ENCODE data around the gene CST7.
"Not testable (repeated sequence)": the region's sequence is repeated elsewhere in the genome, so short reads cannot be mapped to it uniquely, and the experiment has no call there.

The CST7 gene, protein sequence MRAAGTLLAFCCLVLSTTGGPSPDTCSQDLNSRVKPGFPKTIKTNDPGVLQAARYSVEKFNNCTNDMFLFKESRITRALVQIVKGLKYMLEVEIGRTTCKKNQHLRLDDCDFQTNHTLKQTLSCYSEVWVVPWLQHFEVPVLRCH

DNA sequence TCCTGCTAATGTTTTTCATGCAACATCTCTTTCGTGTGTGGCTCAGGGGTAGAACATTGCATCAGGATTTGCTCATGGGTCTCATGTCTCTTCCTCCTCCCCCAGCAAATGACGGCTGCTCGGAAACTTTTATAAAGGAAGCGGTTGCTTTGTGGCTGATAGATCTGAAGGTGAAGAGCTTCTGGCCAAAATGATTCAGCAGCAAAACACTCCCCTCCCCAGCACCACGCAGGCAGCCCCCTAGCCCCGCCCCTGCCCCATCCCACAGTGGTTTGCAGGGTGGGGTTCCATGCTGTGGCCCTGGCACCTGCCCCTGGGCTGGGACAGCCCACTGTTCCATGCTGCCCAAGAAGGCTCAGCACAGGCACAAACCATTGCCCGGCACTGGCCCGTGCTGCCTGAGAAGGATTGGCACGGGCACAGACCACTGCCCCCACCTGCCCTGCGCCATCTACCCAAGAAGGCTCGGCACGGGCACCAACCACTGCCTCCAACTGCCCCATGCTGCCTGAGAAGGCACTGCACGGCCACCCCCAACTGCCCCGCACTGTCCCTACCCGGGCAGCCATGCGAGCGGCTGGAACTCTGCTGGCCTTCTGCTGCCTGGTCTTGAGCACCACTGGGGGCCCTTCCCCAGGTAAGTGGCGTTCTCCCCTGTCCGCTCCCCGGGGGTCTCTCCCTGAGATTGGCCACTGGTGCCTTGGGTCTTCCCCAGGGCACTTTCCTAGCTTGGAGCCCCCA, at the start of gene CST7:
Gene CST7 (plus strand): TSS at position 331 of the 741 bp plus-strand sequence. CDS start 237 bp downstream, at position 568.
- DNase-seq (ENCODE audit: low read depth), result peak; percentile 77

DNA sequence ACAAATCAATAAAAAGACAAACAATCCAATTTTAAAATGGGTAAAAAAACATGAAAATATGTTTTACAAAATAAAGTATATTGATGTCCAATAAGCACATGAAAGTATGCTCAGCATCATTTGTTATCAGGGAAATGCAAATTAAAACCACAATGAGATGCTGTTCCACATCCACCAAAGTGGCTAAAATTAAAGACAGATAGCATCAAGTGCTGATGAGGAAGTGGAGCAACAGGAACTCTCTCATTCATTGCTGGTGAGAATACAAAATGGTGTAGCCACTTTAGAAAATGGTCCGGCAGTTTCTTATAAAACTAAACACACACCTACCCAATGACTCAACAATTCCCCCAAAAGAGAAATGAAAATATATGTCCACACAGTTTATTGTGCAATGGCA, 42.3 kb upstream of the CST7 start:
- no peak for DNase-seq (ENCODE audit: low read depth)

DNA sequence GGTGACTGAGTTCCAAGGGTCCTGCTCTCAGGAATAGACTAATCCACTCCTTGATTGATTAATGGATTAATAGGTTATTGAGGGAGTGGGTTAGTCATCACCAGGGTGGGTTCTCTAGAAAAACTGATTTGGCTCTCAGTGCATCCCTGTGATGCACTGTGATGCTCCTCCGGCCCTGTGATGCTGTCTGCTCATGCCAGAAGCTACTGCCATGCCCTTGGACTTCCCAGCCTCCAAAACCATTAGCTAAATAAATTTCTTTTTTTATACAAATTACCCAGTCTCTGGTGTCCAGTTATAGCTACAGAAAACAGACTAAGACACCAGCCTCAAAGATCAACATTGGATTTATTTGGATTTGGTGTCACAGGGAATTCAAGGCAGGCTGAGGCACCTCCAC, 40.4 kb upstream of the CST7 start:
- no peak for DNase-seq (ENCODE audit: low read depth)

DNA sequence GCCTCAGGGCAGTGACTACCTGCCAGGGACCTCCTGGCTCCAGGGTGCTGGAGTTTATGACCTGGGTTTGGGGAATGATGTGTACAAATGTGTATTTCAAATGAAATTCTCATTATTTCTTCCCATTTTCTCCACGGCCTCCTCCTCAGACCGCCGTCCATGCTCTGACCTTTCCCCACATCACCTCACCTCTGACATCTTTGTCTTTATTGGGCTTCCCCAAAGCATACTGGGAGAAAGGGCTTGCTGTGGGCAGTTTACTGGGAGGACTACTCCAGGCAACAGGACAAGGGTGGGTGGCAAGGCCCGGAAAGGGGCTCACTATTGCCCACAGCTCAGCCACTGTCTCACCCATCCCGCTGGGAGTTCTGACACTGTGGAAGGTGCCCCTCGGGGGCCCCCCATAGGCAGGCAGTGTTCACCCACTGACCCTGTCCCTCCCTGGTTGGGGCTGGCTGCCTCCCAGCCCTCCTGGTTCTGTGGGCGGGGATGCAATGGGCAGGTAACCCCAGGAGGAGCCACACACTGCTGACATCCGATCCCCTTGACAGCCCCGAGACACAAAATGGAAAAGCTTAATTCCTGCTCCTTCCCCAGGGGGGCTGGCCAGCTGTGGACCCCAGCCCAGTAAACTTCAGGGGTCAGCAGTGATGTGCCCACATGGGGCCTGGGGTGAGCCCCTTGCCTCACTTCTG, 39.8 kb upstream of the CST7 start:
- no peak for DNase-seq (ENCODE audit: low read depth)

DNA sequence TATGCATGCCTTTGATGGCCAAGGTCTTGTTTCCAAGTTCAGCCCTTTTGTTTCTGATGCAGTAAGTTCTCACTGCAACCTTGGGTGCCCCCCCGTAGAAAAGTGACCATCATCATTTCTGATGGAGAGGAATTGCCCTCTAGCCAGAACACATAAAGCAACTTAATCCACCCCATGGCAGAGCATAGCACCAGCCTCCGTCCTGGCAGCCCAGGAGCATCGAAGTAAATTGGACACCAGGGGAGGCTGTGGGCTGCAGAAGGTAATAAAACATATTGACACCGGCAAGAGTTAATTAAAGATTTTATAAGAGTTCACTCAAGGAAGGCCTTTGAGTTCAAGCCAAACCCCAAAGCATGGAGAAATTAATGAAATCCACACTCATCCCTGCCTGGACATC, 39.2 kb upstream of the CST7 start:
- no peak for DNase-seq (ENCODE audit: low read depth)

DNA sequence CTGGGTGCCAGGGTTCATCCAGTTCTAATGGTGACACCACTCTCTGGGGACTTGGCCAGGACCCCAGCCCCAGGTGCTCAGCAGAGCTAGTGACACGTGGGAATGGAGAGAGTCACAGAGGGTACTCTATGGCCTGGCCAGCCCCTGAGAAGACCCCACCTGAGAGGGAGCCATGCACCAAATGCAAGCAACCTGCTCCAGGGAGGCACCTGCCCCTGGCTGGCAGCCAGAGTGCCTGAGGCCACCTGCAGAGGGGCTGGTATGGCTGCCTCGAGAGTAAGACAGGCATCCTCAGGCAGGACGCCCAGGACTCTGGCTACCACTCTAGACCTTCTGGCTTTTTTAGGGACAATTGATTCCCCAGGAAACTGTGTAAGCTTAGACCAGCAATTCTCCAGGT, 38.6 kb upstream of the CST7 start:
- no peak for DNase-seq (ENCODE audit: low read depth)

DNA sequence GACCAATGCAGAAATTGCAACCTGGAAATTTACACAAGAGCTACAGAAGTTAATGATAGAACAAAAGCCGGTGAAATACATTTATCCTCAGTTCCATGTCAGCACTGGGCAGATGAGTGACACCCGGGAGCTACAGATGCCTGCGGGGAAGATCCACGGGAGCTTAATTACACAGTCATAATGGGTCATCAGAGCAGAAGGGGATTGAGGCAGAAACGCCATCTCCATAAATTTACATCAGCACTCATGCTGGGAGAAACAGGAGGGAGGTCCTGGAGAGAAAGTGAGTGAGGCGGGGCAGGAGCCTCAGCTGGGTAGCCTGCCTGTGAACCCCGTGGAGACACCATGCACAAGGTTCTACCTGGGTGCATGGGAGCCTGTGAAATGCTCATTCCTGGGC, 37.6 kb upstream of the CST7 start:
- DNase-seq (ENCODE audit: low read depth), result no peak

DNA sequence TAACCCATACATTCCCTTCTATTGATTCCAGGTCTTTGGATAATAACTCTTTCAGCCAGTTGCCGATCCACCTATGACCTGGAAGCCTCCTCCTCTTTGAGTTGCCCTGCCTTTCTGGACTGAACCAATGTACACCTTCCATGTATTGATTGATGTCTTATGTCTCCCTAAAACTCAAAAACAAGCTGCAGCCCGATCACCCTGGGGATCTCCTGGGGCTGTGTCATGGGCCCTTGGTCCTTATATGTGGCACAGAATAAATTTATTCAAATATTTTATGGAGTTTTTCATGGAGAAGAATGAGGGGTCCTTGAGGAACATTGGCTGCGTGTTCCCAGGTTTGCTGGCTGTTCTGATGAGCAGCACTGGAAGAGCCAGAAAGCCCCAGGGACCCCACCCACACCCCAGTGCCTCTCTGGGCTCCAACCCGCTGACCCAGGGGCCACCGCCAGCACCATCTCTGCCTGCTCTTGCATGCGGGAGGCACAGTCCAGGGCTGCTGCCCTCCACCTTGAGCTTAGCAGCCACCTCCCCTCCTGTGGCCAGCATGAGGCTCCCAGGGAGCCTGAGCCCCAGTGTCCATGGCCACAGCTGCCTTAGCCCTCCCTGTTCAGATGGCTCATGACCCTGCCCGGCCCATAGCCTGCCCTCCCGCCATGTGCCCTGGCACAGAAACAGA, 36.5 kb upstream of the CST7 start:
- DNase-seq (ENCODE audit: low read depth), result no peak

DNA sequence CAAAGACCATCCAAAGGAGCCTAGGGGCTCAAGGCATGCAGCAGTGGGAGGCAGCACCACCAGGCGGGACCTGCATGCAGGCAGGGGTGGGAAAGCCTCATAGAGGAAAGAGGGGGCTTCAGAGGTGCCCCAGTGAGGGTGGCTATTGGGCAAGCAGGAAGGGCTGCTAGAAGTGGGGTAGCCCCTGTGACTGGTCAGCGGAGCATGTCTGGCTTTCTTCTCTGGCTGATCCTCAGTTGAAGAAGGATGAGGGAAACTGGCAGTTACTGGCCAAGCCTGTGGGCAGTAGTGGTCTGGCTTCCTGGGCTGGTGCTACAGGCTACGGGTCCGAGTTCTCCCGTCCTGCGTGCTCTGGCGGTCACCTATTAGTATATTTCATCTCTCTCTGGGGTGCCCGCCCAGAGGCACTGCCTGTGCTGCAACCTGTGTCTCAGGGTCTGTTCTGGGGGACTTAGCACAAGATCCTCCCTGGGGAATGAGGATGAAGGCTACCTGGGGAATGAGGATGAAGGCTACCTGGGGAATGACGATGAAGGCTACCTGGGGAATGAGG, 35.9 kb upstream of the CST7 start:
- DNase-seq (ENCODE audit: low read depth), result no peak

DNA sequence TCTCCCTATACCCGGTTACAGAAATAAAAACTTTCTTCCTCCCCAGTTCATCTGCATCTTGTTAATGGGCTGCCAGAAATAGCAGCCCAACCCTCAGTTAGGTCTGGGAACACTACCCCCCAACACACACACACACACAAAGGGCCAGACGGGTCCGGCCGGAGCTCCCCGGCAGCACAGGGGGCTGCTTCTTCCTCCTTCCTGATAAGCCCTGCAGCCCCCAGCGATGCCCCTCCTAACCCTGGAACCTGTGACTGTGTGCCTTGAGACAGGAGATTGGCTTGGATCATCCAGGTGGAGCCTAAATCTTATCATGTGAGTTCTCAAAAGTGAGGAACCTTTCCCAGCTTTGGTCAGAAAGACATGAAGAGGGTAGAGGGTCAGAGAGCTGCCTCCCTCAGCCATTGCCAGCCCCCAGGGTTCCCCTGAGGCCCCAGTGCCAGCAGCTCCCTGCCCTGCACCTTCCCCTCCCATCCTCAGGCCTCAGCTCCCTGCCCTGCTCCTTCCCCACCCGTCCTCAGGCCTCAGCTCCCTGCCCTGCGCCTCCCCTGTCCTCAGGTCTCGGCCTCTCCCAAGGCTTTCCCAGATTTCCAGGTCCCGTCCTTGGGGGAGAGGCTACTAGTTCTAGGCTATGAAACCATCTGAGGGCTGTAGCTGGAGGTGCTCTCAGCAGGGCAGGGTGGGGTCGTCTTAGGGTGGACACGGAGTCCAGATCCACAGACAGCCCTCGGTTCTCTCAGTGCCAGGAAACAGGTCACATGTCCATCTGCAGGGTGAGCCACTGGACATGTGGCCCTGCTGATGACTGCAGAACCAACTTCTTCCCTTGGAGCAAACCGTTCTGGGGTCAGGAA, 34.5 kb upstream of the CST7 start:
- no peak for DNase-seq (ENCODE audit: low read depth)

DNA sequence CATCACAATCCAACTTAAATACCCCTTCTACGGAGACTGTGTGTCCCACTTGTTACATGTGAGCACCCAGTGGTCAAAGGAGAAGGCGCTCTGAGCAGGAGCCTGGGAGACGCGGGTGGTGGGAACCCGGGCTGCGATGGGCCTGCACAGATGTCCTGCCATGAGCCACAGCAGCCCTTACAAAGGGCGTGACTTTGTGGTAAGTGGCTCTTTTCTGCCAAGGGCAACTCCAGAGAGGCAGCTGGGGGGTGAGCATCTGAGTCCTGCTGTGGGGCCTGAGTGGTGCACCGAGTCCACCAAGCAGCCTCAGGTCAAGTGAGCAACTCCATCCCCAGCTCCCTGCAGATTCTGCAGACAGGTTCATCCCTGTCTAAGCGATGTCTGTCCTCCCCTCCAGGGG, 33.6 kb upstream of the CST7 start:
- DNase-seq (ENCODE audit: low read depth), result no peak

DNA sequence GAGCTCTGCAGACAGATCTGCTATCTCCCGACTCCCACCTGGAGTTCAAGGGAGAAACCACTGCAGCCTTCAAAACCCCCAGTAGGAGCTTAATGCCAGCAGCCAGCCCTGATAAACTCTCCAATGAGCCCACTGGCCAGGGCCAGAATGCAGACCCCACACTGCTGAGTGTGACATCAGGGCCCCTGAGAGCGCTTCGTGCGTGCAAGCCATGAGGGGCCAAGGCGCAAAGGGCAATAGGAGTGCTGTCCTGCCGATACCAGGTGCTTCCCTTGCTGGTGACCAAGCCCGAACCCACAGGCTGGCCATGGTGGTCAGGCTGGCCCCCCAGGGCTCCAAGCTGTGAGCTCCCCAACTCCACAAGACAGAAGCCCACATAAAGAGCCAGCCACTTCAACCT, 33.2 kb upstream of the CST7 start:
- DNase-seq (ENCODE audit: low read depth), result no peak

DNA sequence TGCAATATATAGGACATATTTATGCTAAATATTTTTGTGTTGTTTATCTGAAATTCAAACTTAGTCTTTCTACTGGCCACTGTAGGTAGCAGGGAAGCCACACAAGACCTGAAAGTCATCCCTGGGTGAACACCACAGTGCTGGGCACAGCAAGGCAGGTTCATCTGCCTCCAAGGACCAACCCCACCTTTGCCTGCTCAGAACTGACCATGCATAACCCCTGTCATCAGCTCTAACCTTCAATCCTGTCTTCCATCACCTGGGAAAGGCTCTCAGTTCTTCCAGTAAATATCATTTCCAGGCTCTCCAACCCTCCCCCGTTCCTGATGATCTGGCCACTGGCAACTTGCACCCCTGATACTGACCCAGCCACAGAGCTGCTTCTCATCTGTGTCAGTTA, 32.7 kb upstream of the CST7 start:
- DNase-seq (ENCODE audit: low read depth), result no peak

DNA sequence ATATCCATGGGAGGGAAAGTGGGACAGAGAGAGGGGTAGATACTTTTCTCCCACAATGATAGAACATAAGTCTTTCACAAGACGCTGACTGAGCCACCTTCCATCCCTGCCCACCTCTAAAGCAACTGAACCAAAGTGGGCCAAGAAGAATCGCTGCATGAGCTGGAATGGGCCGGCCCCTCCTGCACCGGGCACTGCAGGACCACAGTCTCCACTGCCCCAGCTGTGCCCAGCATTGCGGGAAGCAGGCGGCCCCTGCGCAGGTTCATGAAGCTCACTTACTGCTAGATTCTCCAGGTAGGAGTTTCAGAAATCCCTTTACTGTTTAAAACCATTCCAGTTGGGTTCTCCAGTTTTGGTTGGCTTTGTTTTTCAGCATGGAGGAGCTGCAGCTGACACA, 32.0 kb upstream of the CST7 start:
- no peak for DNase-seq (ENCODE audit: low read depth)

DNA sequence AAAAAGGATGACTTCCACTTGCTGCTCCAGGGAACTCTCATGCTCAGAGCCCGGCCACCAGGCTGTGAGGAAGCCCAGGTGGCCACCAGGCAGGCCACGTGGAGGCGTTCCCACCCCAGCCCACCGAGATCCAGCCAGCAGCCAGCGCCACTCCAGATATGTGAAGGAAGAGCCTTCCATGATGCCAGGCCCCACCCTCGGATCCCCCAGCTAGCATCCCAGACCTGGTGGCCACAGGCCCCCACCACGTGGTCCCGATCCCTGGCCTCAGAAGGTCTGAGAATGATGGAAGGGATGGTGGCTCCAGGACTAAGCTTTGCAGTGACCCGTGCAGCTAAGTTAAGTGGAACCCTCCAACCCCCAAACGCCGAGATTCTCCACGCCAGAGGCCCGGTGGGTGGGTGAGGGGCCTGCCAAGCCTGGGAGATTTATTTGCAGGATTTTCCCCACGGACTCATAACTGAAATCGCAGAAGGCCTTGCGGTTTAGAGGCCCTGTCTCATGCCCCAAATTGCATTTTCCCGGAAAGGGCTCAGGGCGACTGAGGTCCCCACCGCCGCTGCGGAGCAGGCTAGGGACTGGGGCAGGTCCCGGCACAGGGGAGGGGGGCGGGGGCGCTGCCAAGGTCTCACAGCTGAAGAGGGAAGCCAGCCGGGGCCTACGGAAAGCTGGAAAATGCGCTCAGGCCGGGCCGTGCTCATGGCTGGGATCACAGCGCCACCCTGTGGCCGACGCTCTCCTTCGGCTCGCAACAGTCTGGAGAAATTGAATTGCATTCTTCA, 31.1 kb upstream of the CST7 start:
- peak; percentile 14 for DNase-seq (ENCODE audit: low read depth)

DNA sequence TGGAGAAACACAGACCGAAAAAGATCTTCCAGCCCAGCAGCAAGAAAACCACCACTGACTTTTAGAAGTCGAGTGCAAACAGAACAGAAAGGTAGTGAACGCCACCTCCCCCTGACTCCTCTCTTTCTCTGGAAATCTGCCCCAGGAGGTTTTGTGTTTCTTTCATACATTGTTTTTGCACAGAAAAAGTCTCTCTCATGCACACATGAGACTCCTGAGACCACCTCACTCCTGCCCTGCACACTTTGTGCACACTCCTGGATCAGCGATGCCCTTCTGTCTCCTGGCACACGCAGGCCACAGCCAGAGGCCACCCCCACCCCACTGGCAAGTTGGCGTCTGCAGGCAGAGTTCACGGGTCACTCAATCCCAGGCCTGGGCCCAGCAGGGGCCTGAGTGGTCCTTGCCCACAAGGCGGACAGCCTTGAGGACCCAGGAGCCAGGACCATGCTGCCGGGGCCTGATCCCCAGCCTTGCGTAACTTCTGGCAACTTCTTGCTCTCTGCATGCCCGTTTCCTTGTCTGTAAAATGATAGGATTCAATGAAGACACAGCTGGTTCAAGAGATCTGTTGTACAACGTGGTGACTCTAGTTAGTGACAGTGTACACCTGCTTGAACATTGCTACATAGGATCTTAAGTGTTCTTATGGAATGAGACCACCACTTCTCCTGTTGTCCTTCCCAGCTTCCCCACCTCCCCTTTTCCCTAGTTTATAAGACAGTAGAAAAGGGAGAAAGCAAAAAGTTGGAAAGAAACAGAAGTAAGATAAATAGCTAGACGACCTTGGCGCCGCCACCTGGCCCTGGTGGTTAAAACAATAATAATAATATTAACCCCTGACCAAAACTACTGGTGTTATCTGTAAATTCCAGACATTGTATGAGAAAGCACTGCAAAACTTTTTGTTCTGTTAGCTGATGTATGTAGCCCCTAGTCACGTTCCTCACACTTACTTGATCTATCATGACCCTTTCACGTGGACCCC, 30.2 kb upstream of the CST7 start:
- DNase-seq (ENCODE audit: low read depth), result no peak

DNA sequence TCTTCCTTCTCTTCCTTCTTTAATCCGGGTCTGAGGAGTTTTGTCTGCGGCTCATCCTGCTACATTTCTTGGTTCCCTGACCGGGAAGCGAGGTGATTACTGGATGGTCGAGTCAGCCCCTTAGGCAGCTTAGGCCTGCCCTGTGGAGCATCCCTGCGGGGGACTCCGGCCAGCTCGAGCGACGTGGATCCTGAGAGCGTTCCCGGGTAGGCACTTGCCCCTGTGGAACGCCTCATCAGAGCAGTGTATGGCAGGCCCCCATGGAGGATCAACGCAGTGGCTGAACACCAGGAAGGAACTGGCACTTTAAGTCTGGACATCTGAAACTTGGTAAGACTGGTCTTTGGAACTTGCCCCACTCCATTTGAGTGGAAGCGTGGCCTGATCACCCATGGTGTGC, 29.4 kb upstream of the CST7 start:
- not testable (repeated sequence) for DNase-seq (ENCODE audit: low read depth)

DNA sequence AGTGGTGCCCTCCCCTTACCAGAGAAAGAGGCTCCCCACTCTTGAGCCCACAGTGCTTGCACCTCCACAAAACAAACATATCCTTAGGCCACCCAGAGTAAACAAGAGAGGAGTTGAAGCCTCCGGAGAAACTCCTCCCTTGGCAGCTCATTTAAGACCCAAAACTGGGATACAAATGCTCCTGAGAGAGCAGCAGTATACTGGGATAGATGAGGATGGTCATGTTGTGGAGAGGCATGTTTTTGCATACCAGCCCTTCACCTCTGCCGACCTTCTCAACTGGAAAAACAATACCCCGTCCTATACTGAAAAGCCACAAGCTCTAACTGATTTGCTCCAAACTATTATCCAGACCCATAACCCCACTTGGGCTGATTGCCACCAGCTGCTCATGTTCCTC, 28.4 kb upstream of the CST7 start:
- not testable (repeated sequence) for DNase-seq (ENCODE audit: low read depth)

DNA sequence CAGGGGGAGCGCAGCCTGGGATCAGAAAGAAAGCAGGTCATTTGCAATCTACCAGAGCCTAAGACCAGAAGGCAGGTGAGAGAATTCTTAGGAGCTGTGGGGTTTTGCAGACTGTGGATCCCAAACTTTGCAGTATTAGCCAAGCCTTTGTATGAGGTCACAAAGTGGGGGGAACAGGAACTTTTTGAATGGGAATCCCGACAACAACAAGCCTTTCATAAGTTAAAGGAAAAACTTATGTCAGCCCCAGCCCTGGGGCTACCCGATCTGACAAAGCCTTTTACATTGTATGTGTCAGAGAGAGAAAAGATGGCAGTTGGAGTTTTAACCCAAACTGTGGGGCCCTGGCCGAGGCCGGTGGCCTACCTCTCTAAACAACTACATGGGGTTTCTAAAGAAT, 19.8 kb upstream of the CST7 start:
- DNase-seq (ENCODE audit: low read depth), result not testable (repeated sequence)

Measured in activated T-cell treated with anti-CD3 and anti-CD28 coated beads for 24 hours (primary cell).